ENCODE measurements around the gene PPTC7.
"Not testable (repeated sequence)": the region's sequence is repeated elsewhere in the genome, so short reads cannot be mapped to it uniquely, and the experiment has no call there.

The PPTC7 gene

DNA sequence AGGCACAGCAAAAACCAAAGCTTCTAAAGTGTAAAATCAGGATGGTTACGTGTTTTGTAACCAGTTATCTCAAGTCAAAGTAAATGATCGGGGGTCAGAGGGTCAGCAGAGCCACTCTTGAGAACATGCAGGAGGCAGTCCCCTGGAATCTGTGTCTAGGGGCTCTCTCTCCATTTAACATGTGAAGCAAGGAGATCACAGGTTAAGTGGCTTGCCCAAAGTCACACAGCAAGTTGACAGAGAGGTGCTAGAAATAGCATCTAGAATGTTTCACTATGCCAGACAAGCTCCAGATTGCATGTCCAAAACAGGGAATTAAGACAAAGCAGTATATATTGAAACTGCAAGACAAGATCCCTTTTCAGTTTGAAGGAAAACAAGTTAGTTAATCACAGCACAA is 33.4 kb downstream of the PPTC7 start:
- no peak for DNase-seq
- H3K27me3 ChIP-seq (replicated peaks) = no peaks in the 10 kb centered on the region
- in situ Hi-C loops (cut with HindIII; ENCODE audit: low pct_ligation_motif_present, low sequenced_read_pairs) = no loop called here

GRCh38 chr12:110548678-110549077 is 34.4 kb downstream of the PPTC7 start:
- Histone ChIP-seq H3K27me3 (replicated peaks) (no peaks in the 10 kb centered on the region), H3K27ac (peak overlapping the region; percentile 24), H3K4me3 (ENCODE audit: low read depth, low read length) (no peak overlapping the region), H3K36me3 (replicated peaks) (peaks cover 2% of the 10 kb centered on the region)
- in situ Hi-C loops (cut with HindIII; ENCODE audit: low pct_ligation_motif_present, low sequenced_read_pairs) = no loop called here
- peak; percentile 41 for DNase-seq
- TF ChIP-seq, protein P1, sequence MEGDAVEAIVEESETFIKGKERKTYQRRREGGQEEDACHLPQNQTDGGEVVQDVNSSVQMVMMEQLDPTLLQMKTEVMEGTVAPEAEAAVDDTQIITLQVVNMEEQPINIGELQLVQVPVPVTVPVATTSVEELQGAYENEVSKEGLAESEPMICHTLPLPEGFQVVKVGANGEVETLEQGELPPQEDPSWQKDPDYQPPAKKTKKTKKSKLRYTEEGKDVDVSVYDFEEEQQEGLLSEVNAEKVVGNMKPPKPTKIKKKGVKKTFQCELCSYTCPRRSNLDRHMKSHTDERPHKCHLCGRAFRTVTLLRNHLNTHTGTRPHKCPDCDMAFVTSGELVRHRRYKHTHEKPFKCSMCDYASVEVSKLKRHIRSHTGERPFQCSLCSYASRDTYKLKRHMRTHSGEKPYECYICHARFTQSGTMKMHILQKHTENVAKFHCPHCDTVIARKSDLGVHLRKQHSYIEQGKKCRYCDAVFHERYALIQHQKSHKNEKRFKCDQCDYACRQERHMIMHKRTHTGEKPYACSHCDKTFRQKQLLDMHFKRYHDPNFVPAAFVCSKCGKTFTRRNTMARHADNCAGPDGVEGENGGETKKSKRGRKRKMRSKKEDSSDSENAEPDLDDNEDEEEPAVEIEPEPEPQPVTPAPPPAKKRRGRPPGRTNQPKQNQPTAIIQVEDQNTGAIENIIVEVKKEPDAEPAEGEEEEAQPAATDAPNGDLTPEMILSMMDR (IDR thresholded peaks at IDR 0.05; ENCODE audit: low read depth, low read length, missing control alignments) = no peak

More for the DNA sequence above, 33.4 kb downstream of the PPTC7 start:
- no peak overlapping the region for H3K27ac ChIP-seq
- peaks cover 2% of the 10 kb centered on the region for H3K36me3 ChIP-seq (replicated peaks)
- TF ChIP-seq, protein P1 (IDR thresholded peaks at IDR 0.05; ENCODE audit: low read depth, low read length, missing control alignments) = no peak
- H3K4me3 ChIP-seq (ENCODE audit: low read depth, low read length) = no peak overlapping the region

GRCh38 chr12:110547090-110547489 is 36.0 kb downstream of the PPTC7 start:
- in situ Hi-C loops (cut with HindIII; ENCODE audit: low pct_ligation_motif_present, low sequenced_read_pairs) = no loop called here
- DNase-seq = no peak
- no peak overlapping the region for H3K4me3 ChIP-seq (ENCODE audit: low read depth, low read length)
- no peak overlapping the region for H3K27ac ChIP-seq
- H3K27me3 ChIP-seq (replicated peaks) = no peaks in the 10 kb centered on the region
- H3K36me3 ChIP-seq (replicated peaks) = peaks cover 2% of the 10 kb centered on the region
- TF ChIP-seq, protein P1 (IDR thresholded peaks at IDR 0.05; ENCODE audit: low read depth, low read length, missing control alignments) = no peak

DNA sequence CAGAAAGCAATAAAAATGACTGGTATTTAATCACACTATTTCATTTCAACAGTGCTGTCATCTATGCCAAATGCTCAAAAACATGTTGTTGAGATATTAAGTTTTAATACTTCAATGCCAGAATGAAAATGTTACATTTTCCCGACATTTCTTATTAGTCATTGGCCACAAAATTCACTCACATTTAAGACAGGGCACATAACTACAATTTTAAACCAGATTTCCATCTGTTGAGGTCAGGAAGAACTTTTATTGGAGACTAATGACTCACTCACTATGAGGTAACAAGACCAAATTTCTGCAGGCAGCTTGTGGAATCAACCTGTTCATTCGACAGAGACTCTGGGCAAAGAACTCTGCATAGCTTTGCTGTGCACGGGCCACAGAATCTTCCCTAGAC is 36.8 kb downstream of the PPTC7 start:
- TF ChIP-seq, protein P1 (IDR thresholded peaks at IDR 0.05; ENCODE audit: low read depth, low read length, missing control alignments) = no peak
- in situ Hi-C loops (cut with HindIII; ENCODE audit: low pct_ligation_motif_present, low sequenced_read_pairs) = no loop called here

DNA sequence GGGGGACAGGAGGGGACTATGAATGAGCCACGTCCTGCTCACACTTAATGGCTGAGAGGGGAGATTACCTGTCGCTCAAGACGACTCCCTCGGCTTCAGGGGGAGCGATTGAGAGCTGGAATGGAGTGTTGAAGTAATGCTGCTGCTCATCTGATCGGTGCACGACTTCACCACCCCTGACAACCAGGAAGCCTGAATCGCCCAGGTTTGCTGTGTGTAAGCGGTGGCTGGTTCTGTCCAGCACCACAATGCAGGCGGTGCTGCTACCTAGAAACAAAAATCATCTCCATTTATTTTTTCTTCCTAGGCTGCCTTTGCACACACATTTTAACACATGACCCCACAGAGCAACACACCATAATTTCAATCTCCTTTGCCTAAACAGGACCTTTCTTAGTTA is 37.3 kb downstream of the PPTC7 start:
- H3K27ac ChIP-seq = peak overlapping the region; percentile 61

More for the DNA sequence above, 36.8 kb downstream of the PPTC7 start:
- H3K4me3 ChIP-seq (ENCODE audit: low read depth, low read length) = no peak overlapping the region
- DNase-seq = peak; percentile 66
- H3K27ac ChIP-seq = peak overlapping the region; percentile 61
- peaks cover 2% of the 10 kb centered on the region for H3K36me3 ChIP-seq (replicated peaks)
- H3K27me3 ChIP-seq (replicated peaks) = no peaks in the 10 kb centered on the region

DNA sequence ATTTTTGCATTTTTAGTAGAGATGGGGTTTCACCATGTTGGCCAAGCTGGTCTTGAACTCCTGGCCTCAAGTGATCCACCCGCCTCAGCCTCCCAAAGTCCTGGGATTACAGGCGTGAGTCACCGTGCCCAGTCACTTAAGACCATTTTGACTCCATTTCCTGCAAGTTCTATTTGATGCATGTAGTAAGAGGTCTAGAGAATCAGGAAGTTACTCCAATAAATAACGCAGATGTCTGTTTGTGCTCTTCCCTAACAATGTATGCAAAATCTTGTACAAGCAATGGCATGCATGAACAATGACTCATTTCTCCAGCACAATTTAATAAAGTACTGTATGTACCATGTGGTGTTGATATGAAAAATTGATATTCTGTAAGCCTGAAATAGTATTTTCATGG is 37.9 kb downstream of the PPTC7 start:
- H3K27ac ChIP-seq = peak overlapping the region; percentile 61
- in situ Hi-C loops (cut with HindIII; ENCODE audit: low pct_ligation_motif_present, low sequenced_read_pairs); H3K27me3 ChIP-seq (replicated peaks); H3K4me3 ChIP-seq (ENCODE audit: low read depth, low read length); H3K36me3 ChIP-seq (replicated peaks): not testable (repeated sequence)
- peak; percentile 70 for DNase-seq

More for the DNA sequence above, 37.3 kb downstream of the PPTC7 start:
- Histone ChIP-seq H3K36me3 (replicated peaks) (no peaks in the 10 kb centered on the region), H3K4me3 (ENCODE audit: low read depth, low read length) (no peak overlapping the region), H3K27me3 (replicated peaks) (no peaks in the 10 kb centered on the region)
- TF ChIP-seq, protein P1 (IDR thresholded peaks at IDR 0.05; ENCODE audit: low read depth, low read length, missing control alignments) = no peak
- DNase-seq = no peak
- in situ Hi-C loops (cut with HindIII; ENCODE audit: low pct_ligation_motif_present, low sequenced_read_pairs) = no loop called here

Measured in brain microvascular endothelial cell (primary cell).